Fibroblast of villous mesenchyme (primary cell): ENCODE results near the gene APRT. TPM values are rescaled to one million over a fixed set of nuclear protein-coding genes. Genes with fewer than 3 reads are reported as not detected.
A peak's percentile ranks its signal among the peaks of the same experiment; 100 is the strongest.

Experiments used
- DNase-seq: peaks from one replicate; pipeline ENCODE4 v3.0.0-alpha.2; 2010; ENCODE audit warnings: low read depth
- H3K4me3 ChIP-seq: 2 replicates; pipeline ENCODE4 v1.5.1; 2011; ENCODE audit warnings: low read depth, mild to moderate bottlenecking, low read length
- CTCF ChIP-seq: IDR thresholded peaks from 2 replicates; pipeline ENCODE4 v1.5.1; 2012; ENCODE audit warnings: low read depth, mild to moderate bottlenecking, low read length; ENCODE audit not compliant: insufficient read depth
- total RNA-seq: library from RNA; depleted of rRNA; stranded (reverse); fragments of >200 nt; gene quantifications from 2 replicates; pipeline ENCODE4 v1.2.3, GENCODE V29; 2012

Gene APRT
- total RNA-seq, 1 donor: 39.7 TPM

GRCh38 chr16:88856122-88856827, 44.5 kb upstream of the APRT start:
- DNase-seq: no peak
- peak overlapping the region; percentile 69 for H3K4me3 ChIP-seq
- no peak for TF ChIP-seq CTCF

GRCh38 chr16:88855736-88856121, 44.0 kb upstream of the APRT start:
- peak overlapping the region; percentile 69 for H3K4me3 ChIP-seq
- no peak for DNase-seq
- TF ChIP-seq CTCF: no peak

GRCh38 chr16:88855176-88855575, 43.4 kb upstream of the APRT start:
- no peak overlapping the region for H3K4me3 ChIP-seq
- no peak for DNase-seq
- TF ChIP-seq CTCF: no peak

- DNase-seq: no peak
- no peak overlapping the region for H3K4me3 ChIP-seq
- no peak for TF ChIP-seq CTCF
Observed at GRCh38 chr16:88854306-88855111, 42.8 kb upstream of the APRT start.

- H3K4me3 ChIP-seq: no peak overlapping the region
- no peak for TF ChIP-seq CTCF
- DNase-seq: peak; percentile 17
Observed at GRCh38 chr16:88853325-88853941, 41.7 kb upstream of the APRT start.

- no peak for DNase-seq
- no peak for TF ChIP-seq CTCF
- no peak overlapping the region for H3K4me3 ChIP-seq
Observed at GRCh38 chr16:88851616-88852015, 39.9 kb upstream of the APRT start.
